K562 (cell line): ENCODE results near the gene MITF. TPM values are rescaled to one million over a fixed set of nuclear protein-coding genes. Genes with fewer than 3 reads are reported as not detected.

ENCODE experiments used
- ATAC-seq: fragments of 200-7000 bp; cut with Tn5 transposase; 3 replicates; pipeline ENCODE4 v1.9.1; 2020; ENCODE audit warnings: moderate library complexity
- BruUV-seq: library from RNA; stranded (reverse); fragments of 400-500 nt; replicated peaks from 2 replicates; lab custom pipeline; 2021; lab: Mats Ljungman, UMichigan
- CTCF ChIA-PET: fragments of 300-600 bp; formaldehyde crosslinking; extraction: SDS; loops from one replicate; lab custom pipeline; 2021; ENCODE audit warnings: low intra/inter-chr PET ratio; lab: Yijun Ruan, JAX
- POLR2A ChIA-PET: fragments of 300-600, 350-650 bp; sonication (Branson Sonifier 250); formaldehyde crosslinking; extraction: SDS; loops from one replicate; lab custom pipeline; 2021; ENCODE audit warnings: antibody characterized with exemption, inconsistent platforms; lab: Yijun Ruan, JAX
- DNase-seq, 4 experiments: peaks; one replicate each; pipeline versions ENCODE4 v3.0.0 to v3.0.0-alpha.2; 2011 to 2018; ENCODE audit warnings: low spot score in 3 of 4, mixed read lengths in 3 of 4; ENCODE audit errors: extremely low read depth in 1 of 4
- FAIRE-seq: peaks from 2 replicates; lab custom pipeline; 2011; peaks lifted over from hg19 to GRCh38; lab: Jason Lieb, UNC
- H2AFZ ChIP-seq: 2 replicates; pipeline ENCODE4 v1.6.0; 2011; ENCODE audit warnings: low read depth, low read length, control low read depth, inconsistent platforms
- H3K27ac ChIP-seq: fragments of 200-600 bp; 3 replicates; pipeline ENCODE4 v1.8.0; 2011; ENCODE audit warnings: low read depth, mild to moderate bottlenecking, control low read depth, inconsistent platforms, low read length, moderate library complexity, mixed read lengths; ENCODE audit errors: extremely low read depth
- H3K27me3 ChIP-seq, 2 experiments: fragments of 300-600 bp in 1 of 2; 2 replicates in 1 of 2; 3 replicates in 1 of 2; pipeline versions ENCODE4 v1.6.0 to v1.8.0; 2011; ENCODE audit warnings: inconsistent platforms in 2 of 2, low read length in 2 of 2, mild to moderate bottlenecking in 1 of 2, mixed read lengths in 1 of 2, moderate library complexity in 1 of 2; ENCODE audit not compliant: control insufficient read depth in 2 of 2, insufficient read depth in 2 of 2
- H3K36me3 ChIP-seq: fragments of 300-600 bp; 3 replicates; pipeline ENCODE4 v1.8.0; 2011; ENCODE audit warnings: mild to moderate bottlenecking, low read length, inconsistent platforms; ENCODE audit not compliant: control insufficient read depth, insufficient read depth
- H3K4me1 ChIP-seq, 2 experiments: fragments of 200-600 bp in 1 of 2; replicated peaks in 1 of 2; 2 replicates in 1 of 2; 3 replicates in 1 of 2; pipeline versions ENCODE4 v1.5.1 to v1.8.0; 2011; ENCODE audit warnings: inconsistent platforms in 2 of 2, low read length in 2 of 2, mild to moderate bottlenecking in 1 of 2, mixed read lengths in 1 of 2, moderate library complexity in 1 of 2; ENCODE audit not compliant: control insufficient read depth in 2 of 2, insufficient read depth in 2 of 2
- H3K4me2 ChIP-seq: 2 replicates; pipeline ENCODE4 v1.6.1; 2011; ENCODE audit warnings: low read length, control low read depth, inconsistent platforms, mixed read lengths; ENCODE audit not compliant: insufficient read depth
- H3K4me3 ChIP-seq: fragments of 200-600 bp; sonication (generic), shearing (Covaris generic); 2 replicates; pipeline ENCODE4 v1.5.1; 2016; ENCODE audit warnings: control low read depth, inconsistent platforms
- H3K79me2 ChIP-seq: fragments of 200-600 bp; 3 replicates; pipeline ENCODE4 v1.8.0; 2011; ENCODE audit warnings: low read length, inconsistent platforms; ENCODE audit not compliant: control insufficient read depth, insufficient read depth
- H3K9ac ChIP-seq, 2 experiments: 2 replicates each; pipeline versions ENCODE4 v1.6.0 to v1.6.1; 2011; ENCODE audit warnings: low read depth in 2 of 2, low read length in 2 of 2, control low read depth in 1 of 2, inconsistent platforms in 1 of 2, mild to moderate bottlenecking in 1 of 2, mixed read lengths in 1 of 2; ENCODE audit not compliant: insufficient read depth in 1 of 2
- H3K9me1 ChIP-seq: one replicate; pipeline ENCODE4 v1.6.0; 2011; ENCODE audit warnings: inconsistent platforms, mild to moderate bottlenecking, low read length, moderate library complexity; ENCODE audit not compliant: control insufficient read depth, insufficient read depth
- H3K9me3 ChIP-seq: replicated peaks from 2 replicates; pipeline ENCODE4 v1.5.1; 2011; ENCODE audit warnings: low read depth, low read length, inconsistent platforms; ENCODE audit not compliant: control insufficient read depth, insufficient read depth
- H4K20me1 ChIP-seq: replicated peaks from 2 replicates; pipeline ENCODE4 v1.6.1; 2011; ENCODE audit warnings: low read length, inconsistent platforms, mixed read lengths; ENCODE audit not compliant: control insufficient read depth, insufficient read depth
- C11orf30 ChIP-seq: fragments of 450-650 bp; IDR thresholded peaks from 2 replicates; pipeline ENCODE4 v1.6.1; 2016; ENCODE audit warnings: low read depth, mild to moderate bottlenecking
- DNMT1 ChIP-seq: fragments of 450-650 bp; IDR thresholded peaks from 2 replicates; pipeline ENCODE4 v1.6.1; 2016; ENCODE audit warnings: antibody characterized with exemption, mild to moderate bottlenecking
- FOSL1 ChIP-seq: fragments of 200-800 bp; sonication (Bioruptor generic); conservative IDR thresholded peaks from 2 replicates; pipeline ENCODE4 v1.6.1; 2016; ENCODE audit warnings: missing genetic modification characterization, missing compliant biosample characterization
- NFE2L1 ChIP-seq: fragments of 450-650 bp; IDR thresholded peaks from 2 replicates; pipeline ENCODE4 v1.6.1; 2016; ENCODE audit warnings: missing genetic modification characterization, low read depth, mild to moderate bottlenecking, missing compliant biosample characterization, moderate library complexity, borderline replicate concordance
- NFXL1 ChIP-seq: fragments of 450-650 bp; formaldehyde crosslinking; IDR thresholded peaks from 2 replicates; pipeline ENCODE4 v1.4.0; 2021; ENCODE audit warnings: mild to moderate bottlenecking
- PKNOX1 ChIP-seq: fragments of 450-650 bp; IDR thresholded peaks from 2 replicates; pipeline ENCODE4 v1.6.1; 2016
- SETDB1 ChIP-seq: IDR thresholded peaks from one replicate; pipeline ENCODE4 v1.6.1; 2012; ENCODE audit warnings: low read length, control low read depth, inconsistent platforms
- STAT5A ChIP-seq: IDR thresholded peaks from 2 replicates; pipeline ENCODE4 v1.6.1; 2012; ENCODE audit warnings: low read length, inconsistent platforms, borderline replicate concordance
- ZNF24 ChIP-seq: fragments of 450-650 bp; IDR thresholded peaks from 2 replicates; pipeline ENCODE4 v1.6.1; 2016
- ZNF316 ChIP-seq: fragments of 450-650 bp; IDR thresholded peaks from 2 replicates; pipeline ENCODE4 v1.6.1; 2016
- WGBS: fragments of 100-300 bp; shearing (Covaris generic); methylation state at CpG from one replicate; pipeline ENCODE4 v1.1.6; 2016; ENCODE audit warnings: low coverage, mixed read lengths; ENCODE audit not compliant: insufficient coverage; ENCODE audit errors: missing lambda C conversion rate; 5-methylcytosine and 5-hydroxymethylcytosine counted together
- in situ Hi-C: fragments of 300-500 bp; cut with MboI; formaldehyde crosslinking; loops from 4 replicates; pipeline ENCODE4 v1.15.0; 2018; ENCODE audit warnings: inconsistent platforms, mixed read lengths
- intact Hi-C: fragments of 100-400 bp; cut with micrococcal nuclease; formaldehyde crosslinking; loops from 2 replicates; pipeline ENCODE4 v1.14.2; 2022
- polyA plus RNA-seq, 8 experiments: library from polyadenylated mRNA; depleted of rRNA in 4 of 8; stranded (reverse) in 5 of 8; unstranded in 3 of 8; fragments of >200 nt; fragmentation: Nextera tagmentation in 2 of 8; fragmentation: Illumina TruSeq in 1 of 8; extraction: Ambion mirVana in 2 of 8; extraction: Trizol in 1 of 8; gene quantifications; 2 replicates each; pipeline versions ENCODE4 v1.2.1 to v1.2.3, GENCODE V29; 2011 to 2014; ENCODE audit warnings: inconsistent platforms in 1 of 8, missing spikeins in 1 of 8
- total RNA-seq, 7 experiments: library from RNA; depleted of rRNA in 6 of 7; stranded (reverse); fragments of >200 nt in 6 of 7; fragmentation: Illumina TruSeq in 2 of 7; extraction: Trizol in 2 of 7; gene quantifications; 2 replicates each; pipeline versions ENCODE4 v1.2.1 to v1.2.3, GENCODE V29; 2011 to 2021; ENCODE audit warnings: low replicate concordance in 1 of 7

Gene MITF
- total and polyA plus RNA-seq, 9 of the 15 experiments (the other 6 are each of a cell fraction or from before 2014, with no cell fraction given): 5.6 to 14.9 (median 11.1) TPM

- TF ChIP-seq NFXL1 (CRISPR knock-in tag): no peak
- TF ChIP-seq SETDB1: no peak
- 0 out of 2 replicates have a peak, but pooled peaks have one; percentile 7 for TF ChIP-seq PKNOX1
- no peak for TF ChIP-seq DNMT1
- peak; percentile 59 for TF ChIP-seq C11orf30
- TF ChIP-seq ZNF316: peak; percentile 67
- H3K79me2 ChIP-seq: peaks cover 74% of the 10 kb centered on the region
- no peak overlapping the region for H3K4me3 ChIP-seq
- 13% methylated on average over 3 of the region's 3 CpGs for WGBS
- H2AFZ ChIP-seq: no peak overlapping the region
- peak overlapping the region; percentile 13 to 66; a peak in 2 of 4 replicates for H3K9ac ChIP-seq
- in situ Hi-C loops: no loop called here
- ATAC-seq: peak; percentile 42; the same call in 2 of the 3 replicates
- ChIA-PET CTCF (no interaction called here), POLR2A (no interaction called here)
- H3K9me3 ChIP-seq: no peaks in the 10 kb centered on the region
- H3K27me3 ChIP-seq: no peaks in the 10 kb centered on the region
- peak; percentile 40 for FAIRE-seq
- intact Hi-C loops: no loop called here
- H3K9me1 ChIP-seq: no peaks in the 10 kb centered on the region
- H3K4me1 ChIP-seq: peaks cover 8 to 46% of the 10 kb centered on the region in 2 experiments
- no TSS peak for BruUV-seq
- H3K36me3 ChIP-seq: no peaks in the 10 kb centered on the region
- peak overlapping the region; percentile 30 for H3K4me2 ChIP-seq
- no peaks in the 10 kb centered on the region; the same call in 1 of the 2 replicates for H4K20me1 ChIP-seq
- peak in 1 of 4 experiments; percentile 16 for DNase-seq
- H3K27ac ChIP-seq: peak overlapping the region; percentile 32; the same call in 1 of the 3 replicates
Observed at GRCh38 chr3:69764861-69765260, 25.6 kb downstream of the MITF start.

GRCh38 chr3:69766638-69767037, 27.4 kb downstream of the MITF start:
- no TSS peak for BruUV-seq
- no peaks in the 10 kb centered on the region; the same call in 1 of the 2 replicates for H4K20me1 ChIP-seq
- no peak overlapping the region for H3K4me2 ChIP-seq
- H3K4me1 ChIP-seq: peaks cover 8 to 40% of the 10 kb centered on the region in 2 experiments
- in situ Hi-C loops (no loop called here), intact Hi-C loops (no loop called here)
- no peak overlapping the region for H2AFZ ChIP-seq
- no peaks in the 10 kb centered on the region for H3K36me3 ChIP-seq
- 36% methylated on average over 2 of the region's 3 CpGs for WGBS
- peaks cover 78% of the 10 kb centered on the region for H3K79me2 ChIP-seq
- ChIA-PET POLR2A (no interaction called here), CTCF (no interaction called here)
- H3K27me3 ChIP-seq: no peaks in the 10 kb centered on the region
- H3K27ac ChIP-seq: no peak overlapping the region
- H3K9me1 ChIP-seq: no peaks in the 10 kb centered on the region
- no peak overlapping the region for H3K4me3 ChIP-seq
- FAIRE-seq: no peak
- DNase-seq: no peak
- no peak for TF ChIP-seq NFE2L1 (tag)
- TF ChIP-seq ZNF24: peak; percentile 31; the same call in 1 of the 2 replicates
- TF ChIP-seq STAT5A: no peak
- 0 out of 2 replicates have a peak, but pooled peaks have one; percentile 35 for TF ChIP-seq FOSL1 (tag)
- no peaks in the 10 kb centered on the region for H3K9me3 ChIP-seq
- no peak for ATAC-seq
- H3K9ac ChIP-seq: no peak overlapping the region
